Measurements from ENCODE around the gene GARIN5A.

GARIN5A gene

DNA sequence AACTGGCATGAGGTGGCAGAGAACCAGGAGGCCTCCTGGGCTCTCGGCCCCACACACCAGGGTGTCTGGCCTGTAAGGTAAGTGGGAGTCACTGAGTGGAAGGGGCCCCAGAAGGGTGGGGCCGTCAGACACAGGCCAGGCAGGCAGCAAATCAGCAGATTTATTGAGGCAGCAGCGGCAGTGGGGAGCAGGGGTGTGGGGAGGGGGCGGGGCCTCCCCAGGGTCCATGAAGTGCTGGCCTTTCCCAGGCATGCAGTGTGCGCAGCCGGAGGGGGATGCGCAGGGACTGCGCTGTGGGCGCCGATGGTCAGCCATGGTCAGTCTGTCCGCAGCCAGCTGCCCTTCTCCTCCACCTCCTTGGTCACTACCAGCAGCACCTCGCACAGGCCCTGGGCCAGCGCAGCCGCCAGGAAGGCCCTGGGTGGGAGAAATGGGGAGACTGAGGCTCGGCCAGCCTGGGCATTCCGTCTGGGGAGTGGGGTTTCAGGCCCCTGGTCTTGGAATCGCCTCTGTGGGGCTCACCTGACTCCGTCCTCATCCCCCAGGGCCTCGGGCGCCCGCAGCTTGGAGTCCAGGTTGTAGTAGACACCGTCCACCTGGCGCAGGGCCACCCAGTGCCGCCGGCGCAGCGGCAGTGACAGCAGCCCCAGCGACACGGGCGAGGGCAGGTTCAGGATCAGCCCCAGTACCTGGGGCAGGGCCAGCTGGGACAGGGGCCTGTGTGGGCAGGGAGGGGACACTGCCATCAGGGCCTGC lies 29.4 kb upstream of the GARIN5A start:
- Histone ChIP-seq H3K4me3 (replicated peaks; ENCODE audit: insufficient read depth, low read length) (no peak overlapping the region), H3K27ac (replicated peaks) (no peak overlapping the region), H3K27me3 (ENCODE audit: insufficient read depth, poor library complexity, severe bottlenecking) (no peaks in the 10 kb centered on the region)
- TF ChIP-seq, protein P1, sequence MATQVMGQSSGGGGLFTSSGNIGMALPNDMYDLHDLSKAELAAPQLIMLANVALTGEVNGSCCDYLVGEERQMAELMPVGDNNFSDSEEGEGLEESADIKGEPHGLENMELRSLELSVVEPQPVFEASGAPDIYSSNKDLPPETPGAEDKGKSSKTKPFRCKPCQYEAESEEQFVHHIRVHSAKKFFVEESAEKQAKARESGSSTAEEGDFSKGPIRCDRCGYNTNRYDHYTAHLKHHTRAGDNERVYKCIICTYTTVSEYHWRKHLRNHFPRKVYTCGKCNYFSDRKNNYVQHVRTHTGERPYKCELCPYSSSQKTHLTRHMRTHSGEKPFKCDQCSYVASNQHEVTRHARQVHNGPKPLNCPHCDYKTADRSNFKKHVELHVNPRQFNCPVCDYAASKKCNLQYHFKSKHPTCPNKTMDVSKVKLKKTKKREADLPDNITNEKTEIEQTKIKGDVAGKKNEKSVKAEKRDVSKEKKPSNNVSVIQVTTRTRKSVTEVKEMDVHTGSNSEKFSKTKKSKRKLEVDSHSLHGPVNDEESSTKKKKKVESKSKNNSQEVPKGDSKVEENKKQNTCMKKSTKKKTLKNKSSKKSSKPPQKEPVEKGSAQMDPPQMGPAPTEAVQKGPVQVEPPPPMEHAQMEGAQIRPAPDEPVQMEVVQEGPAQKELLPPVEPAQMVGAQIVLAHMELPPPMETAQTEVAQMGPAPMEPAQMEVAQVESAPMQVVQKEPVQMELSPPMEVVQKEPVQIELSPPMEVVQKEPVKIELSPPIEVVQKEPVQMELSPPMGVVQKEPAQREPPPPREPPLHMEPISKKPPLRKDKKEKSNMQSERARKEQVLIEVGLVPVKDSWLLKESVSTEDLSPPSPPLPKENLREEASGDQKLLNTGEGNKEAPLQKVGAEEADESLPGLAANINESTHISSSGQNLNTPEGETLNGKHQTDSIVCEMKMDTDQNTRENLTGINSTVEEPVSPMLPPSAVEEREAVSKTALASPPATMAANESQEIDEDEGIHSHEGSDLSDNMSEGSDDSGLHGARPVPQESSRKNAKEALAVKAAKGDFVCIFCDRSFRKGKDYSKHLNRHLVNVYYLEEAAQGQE (IDR thresholded peaks at IDR 0.05; ENCODE audit: insufficient replicate concordance, low read depth), result no peak
- TF ChIP-seq POLR2AphosphoS5 (IDR thresholded peaks at IDR 0.05; ENCODE audit: low read depth) (no peak), GABPA (IDR thresholded peaks at IDR 0.05; ENCODE audit: low read depth) (no peak), SPI1 (IDR thresholded peaks at IDR 0.05; ENCODE audit: borderline replicate concordance, low read depth) (no peak)
- TF ChIP-seq, protein P2, sequence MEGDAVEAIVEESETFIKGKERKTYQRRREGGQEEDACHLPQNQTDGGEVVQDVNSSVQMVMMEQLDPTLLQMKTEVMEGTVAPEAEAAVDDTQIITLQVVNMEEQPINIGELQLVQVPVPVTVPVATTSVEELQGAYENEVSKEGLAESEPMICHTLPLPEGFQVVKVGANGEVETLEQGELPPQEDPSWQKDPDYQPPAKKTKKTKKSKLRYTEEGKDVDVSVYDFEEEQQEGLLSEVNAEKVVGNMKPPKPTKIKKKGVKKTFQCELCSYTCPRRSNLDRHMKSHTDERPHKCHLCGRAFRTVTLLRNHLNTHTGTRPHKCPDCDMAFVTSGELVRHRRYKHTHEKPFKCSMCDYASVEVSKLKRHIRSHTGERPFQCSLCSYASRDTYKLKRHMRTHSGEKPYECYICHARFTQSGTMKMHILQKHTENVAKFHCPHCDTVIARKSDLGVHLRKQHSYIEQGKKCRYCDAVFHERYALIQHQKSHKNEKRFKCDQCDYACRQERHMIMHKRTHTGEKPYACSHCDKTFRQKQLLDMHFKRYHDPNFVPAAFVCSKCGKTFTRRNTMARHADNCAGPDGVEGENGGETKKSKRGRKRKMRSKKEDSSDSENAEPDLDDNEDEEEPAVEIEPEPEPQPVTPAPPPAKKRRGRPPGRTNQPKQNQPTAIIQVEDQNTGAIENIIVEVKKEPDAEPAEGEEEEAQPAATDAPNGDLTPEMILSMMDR (IDR thresholded peaks at IDR 0.05; ENCODE audit: insufficient read depth, low read length), result no peak
- no peak for DNase-seq (ENCODE audit: low read depth in 1 of 2, low spot score in 1 of 2)

DNA sequence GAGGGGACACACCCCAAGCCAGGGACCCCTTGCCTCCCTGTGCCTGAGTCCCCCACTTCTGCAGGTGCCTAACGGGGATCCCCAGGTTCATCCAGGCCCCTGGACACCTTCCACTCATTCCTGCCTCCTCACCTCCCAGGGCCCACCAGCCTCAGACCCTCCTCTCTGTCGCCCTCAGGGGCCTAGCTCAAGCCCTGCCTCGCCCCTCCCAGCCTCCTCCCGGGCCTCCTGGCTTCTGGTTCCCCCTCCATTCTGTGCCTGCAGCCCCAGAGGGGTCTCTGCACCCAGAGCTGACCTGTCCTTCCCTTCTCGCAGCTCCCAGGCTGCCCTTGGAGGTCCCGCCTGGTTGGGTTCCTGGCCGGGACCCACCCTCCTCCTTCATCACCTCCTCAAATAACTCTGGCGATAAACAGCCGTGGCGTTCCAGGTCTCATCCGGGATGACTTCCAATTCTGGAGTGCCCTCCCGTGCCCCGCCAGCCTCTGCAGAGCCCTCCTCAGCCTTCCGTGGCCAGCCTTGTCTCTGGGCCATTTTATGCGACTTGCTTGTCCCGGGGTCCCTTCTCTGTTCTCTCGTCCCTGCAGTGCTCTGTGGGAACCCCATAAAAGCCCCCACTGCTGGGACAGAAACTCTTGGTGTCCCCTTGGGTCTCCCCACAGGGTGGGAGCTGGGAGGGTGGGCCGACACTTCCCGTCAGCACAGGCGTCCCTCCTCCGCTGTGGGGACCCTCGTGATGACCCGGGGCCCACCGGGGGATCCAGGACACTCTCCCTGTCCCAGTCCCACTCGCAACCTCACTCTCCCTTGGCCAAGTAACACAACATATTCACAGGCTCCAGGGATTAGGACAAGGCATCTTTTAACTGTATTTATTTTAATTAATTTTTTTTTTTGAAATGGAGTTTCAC lies 25.2 kb upstream of the GARIN5A start:
- Histone ChIP-seq H3K4me3 (replicated peaks; ENCODE audit: insufficient read depth, low read length) (no peak overlapping the region), H3K27ac (replicated peaks) (no peak overlapping the region), H3K27me3 (ENCODE audit: insufficient read depth, poor library complexity, severe bottlenecking) (no peaks in the 10 kb centered on the region)
- no peak for DNase-seq (ENCODE audit: low read depth in 1 of 2, low spot score in 1 of 2)
- TF ChIP-seq, protein P2 (IDR thresholded peaks at IDR 0.05; ENCODE audit: insufficient read depth, low read length), result no peak
- no peak for TF ChIP-seq POLR2AphosphoS5 (IDR thresholded peaks at IDR 0.05; ENCODE audit: low read depth)

DNA sequence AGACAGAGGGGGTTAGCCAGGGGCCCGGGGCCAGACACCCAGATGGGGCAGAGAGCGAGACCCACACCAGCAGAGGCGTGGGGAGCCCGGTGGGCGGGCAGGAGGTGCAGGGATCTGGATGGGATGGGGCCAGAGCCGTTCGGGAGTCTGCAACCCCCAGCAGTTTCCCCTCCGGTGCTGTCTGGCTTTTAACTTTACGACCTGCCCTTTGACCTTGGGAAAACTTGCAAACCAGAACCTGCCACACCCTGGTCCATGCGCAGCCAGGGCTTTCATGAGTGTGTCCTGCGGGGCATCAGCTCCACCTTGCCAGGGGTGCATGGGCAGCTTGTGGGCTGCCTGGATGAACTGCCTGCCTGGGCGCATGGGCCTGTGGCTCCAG lies 24.5 kb upstream of the GARIN5A start:
- DNase-seq (ENCODE audit: low read depth in 1 of 2, low spot score in 1 of 2), result no peak
- TF ChIP-seq, protein P1 (IDR thresholded peaks at IDR 0.05; ENCODE audit: insufficient replicate concordance, low read depth), result no peak
- TF ChIP-seq SPI1 (IDR thresholded peaks at IDR 0.05; ENCODE audit: borderline replicate concordance, low read depth) (no peak), POLR2AphosphoS5 (IDR thresholded peaks at IDR 0.05; ENCODE audit: low read depth) (no peak), GABPA (IDR thresholded peaks at IDR 0.05; ENCODE audit: low read depth) (no peak)
- TF ChIP-seq, protein P2 (IDR thresholded peaks at IDR 0.05; ENCODE audit: insufficient read depth, low read length), result no peak
- Histone ChIP-seq H3K27me3 (ENCODE audit: insufficient read depth, poor library complexity, severe bottlenecking) (no peaks in the 10 kb centered on the region), H3K4me3 (replicated peaks; ENCODE audit: insufficient read depth, low read length) (no peak overlapping the region), H3K27ac (replicated peaks) (no peak overlapping the region)

Data from HL-60 (cell line).